VCaP (cell line): ENCODE results near the gene ZSWIM8.

Experiments
- H3K27ac ChIP-seq: fragments of 450-650 bp; 2 replicates; pipeline ENCODE4 v1.5.1; 2017
- CTCF ChIP-seq: fragments of 450-650 bp; conservative IDR thresholded peaks from 2 replicates; pipeline ENCODE4 v1.5.1; 2017; ENCODE audit warnings: mild to moderate bottlenecking, moderate library complexity

Gene ZSWIM8

GRCh38 chr10:73838008-73838567 is 52.7 kb downstream of the ZSWIM8 start:
- no peak overlapping the region for H3K27ac ChIP-seq
- no peak for TF ChIP-seq CTCF

DNA sequence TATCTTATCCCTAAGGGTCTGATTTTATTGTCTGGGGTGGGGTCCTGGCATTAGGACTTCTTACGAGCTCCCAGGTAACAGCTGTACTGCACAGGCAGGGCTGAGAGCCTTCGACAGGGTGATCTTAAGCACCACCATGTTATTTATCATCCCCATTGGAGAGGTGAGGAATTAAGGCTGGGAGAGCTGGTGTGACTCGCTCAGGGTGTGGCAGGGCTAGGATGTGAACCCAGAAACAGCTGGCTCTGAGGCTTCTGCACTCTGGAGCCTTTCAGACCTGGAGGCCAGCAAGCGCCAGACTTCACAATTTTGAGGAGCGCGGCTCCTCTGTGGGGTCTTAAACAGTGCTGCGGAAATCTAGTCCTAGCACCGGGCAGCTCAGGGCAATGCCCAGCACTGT is 53.4 kb downstream of the ZSWIM8 start:
- TF ChIP-seq CTCF, result no peak
- no peak overlapping the region for H3K27ac ChIP-seq

- H3K27ac ChIP-seq, result no peak overlapping the region
- no peak for TF ChIP-seq CTCF
Observed at GRCh38 chr10:73839276-73839966, 54.0 kb downstream of the ZSWIM8 start.

DNA sequence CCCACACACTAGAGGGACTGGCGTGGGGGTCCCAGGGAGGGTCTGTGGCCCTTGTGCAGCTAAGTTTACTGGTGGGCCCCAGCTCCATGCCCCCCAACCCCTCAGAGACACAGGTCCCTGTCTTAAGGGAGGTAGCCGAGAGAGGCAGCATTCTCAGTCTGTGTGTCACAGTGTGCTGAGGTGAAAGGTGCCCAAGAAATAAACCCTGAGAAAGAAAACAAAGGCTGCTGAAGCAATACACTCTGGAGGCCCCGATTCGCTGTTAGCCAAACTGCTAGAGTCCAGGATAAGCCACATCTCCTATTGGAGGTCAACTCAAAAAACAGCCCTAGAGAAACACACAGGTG is 54.6 kb downstream of the ZSWIM8 start:
- H3K27ac ChIP-seq, result no peak overlapping the region
- TF ChIP-seq CTCF, result no peak

GRCh38 chr10:73840403-73841060 is 55.1 kb downstream of the ZSWIM8 start:
- no peak for TF ChIP-seq CTCF
- no peak overlapping the region for H3K27ac ChIP-seq

DNA sequence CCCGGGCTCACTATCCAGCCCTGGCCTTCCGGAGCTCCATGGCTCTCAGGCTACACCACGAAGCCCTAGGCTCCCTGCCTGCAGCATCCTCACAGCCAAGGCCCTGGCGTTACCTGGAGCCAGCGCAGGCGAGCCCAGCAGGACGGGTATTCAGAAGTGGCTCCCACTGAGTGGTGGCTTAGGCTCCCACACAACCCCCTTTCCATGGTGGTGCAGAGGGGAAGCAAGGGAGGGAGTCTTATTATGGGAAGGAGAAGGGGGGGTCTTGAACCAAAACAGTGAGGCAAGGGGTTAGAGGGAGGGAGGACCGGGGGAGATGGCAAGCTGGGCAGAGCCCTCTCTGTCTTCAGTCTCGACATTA is 55.6 kb downstream of the ZSWIM8 start:
- no peak overlapping the region for H3K27ac ChIP-seq
- no peak for TF ChIP-seq CTCF

DNA sequence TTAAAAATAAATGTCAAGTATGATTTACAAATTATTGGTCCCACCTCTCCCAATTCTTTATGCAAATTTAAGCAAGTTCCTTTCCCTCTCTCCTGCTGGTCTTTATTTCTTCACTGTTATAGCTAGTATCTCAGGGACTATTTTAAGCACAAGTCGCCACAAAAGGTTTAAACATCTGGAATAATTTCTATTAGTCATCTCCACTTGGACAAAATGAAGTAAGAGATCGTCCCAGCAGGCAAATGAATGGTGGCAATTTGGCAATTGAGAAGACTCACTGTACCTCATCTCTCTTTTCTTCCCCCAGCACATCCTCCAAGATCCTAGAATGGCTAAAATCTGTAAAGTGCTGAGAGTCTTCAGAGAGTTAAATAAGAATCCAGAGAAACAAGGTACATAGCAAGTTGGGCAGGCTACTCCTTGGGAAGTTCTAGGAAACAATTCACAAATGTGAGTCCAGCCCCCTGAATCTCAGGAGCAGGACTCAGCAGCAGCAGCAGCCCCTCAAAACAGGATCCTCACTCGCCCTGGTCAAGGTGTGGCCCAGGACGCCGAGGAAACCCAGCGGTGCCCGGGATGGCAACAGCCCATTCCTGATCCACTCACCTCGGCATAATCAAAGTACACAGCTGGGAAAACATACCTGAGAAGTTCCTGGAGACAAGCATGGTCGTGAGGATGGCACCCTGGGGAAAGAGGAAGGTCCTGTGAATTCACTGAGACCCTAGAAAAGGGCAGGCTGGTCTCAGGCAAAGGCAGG is 56.3 kb downstream of the ZSWIM8 start:
- TF ChIP-seq CTCF, result no peak
- no peak overlapping the region for H3K27ac ChIP-seq
